AML-193 (cell line): ENCODE measurements around the gene CPTP.

Experiments used
- DNase-seq, 2 experiments: peaks; one replicate each; lab custom pipeline; 2025; lab: John Stamatoyannopoulos, UW

Gene CPTP

DNA sequence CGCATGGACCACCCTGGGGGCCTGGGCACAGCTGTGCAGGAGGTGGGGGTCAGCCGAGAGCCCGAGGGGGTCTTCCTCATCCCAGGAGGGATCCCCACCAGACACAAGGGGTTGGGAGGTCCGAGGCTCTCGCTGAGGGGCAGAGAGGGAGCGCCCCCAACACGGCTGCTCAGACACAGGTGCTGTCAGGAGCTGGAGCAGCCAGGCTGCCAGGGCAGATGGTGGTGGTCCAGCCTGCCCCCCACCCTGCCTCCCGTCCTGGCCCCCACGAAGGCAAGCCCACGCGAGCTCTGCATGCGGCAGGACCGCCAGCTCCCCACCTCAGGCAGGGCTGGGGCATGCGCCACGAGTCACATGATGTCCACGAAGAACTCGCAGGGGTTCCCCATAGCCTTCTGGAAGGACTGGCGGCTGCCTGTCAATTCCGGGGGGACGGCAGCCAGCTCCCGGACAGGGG, 11.2 kb downstream of the CPTP start:
- no peak for DNase-seq

- no peak for DNase-seq
Measured at GRCh38 chr1:1336446-1336845, 11.8 kb downstream of the CPTP start.

DNA sequence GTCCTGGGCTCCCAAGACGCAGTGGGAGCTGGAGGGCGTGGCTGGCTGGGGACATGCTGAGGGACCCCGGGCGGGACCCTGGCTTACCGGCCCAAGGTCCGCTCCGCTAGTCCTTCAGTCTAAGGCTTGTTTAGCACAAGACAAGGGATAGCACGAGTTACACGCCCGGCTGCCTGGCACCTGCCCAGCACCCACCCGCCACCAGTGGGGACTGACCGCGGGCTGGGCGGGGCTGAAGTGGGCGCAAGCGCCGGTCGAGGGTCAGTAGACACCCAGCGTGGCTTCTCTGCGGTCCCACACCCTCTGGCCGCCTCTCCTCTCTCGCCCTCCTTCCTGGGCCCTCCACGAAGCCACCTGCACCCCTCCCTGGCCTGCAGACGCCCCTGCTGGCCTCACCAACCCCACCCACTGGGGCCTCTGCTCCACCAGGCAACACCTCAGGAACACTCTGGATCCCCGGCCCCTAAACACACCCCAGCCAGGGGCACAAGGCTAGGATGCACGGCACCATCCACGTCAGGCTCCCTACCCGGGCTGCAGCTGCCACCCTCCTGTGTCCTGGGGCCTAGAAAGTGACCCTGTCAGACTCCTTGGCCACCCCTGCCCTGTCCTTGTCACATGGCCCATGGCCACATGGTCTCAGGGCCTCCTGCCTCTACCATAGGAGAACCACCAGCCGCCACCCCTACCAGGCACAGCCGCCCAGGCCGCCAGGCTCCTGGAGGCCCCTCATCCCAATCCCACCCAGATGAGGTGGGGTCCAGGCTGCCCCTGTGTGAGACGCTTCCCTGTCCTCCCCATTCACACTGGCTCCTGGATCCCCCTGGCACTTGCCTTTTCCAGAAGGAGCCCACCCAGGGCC, 12.6 kb downstream of the CPTP start:
- DNase-seq = no peak

DNA sequence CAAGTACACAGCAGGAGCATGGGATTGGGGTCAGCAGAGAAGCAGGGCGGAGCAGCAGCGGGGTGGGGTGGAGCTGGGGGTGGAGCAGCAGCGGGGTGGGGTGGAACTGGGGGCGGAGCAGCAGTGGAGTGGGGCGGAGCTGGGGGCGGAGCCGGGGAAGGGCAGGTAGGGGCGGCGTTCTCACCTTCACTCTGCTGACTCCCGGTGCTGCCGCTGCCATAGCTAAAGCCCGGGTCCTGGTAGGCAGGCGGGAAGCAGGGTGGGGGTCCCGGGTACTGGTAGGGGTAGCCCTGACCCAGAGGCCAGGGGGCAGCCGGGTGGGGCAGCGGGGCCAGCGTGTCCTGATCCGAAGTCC, 13.2 kb downstream of the CPTP start:
- no peak for DNase-seq

DNA sequence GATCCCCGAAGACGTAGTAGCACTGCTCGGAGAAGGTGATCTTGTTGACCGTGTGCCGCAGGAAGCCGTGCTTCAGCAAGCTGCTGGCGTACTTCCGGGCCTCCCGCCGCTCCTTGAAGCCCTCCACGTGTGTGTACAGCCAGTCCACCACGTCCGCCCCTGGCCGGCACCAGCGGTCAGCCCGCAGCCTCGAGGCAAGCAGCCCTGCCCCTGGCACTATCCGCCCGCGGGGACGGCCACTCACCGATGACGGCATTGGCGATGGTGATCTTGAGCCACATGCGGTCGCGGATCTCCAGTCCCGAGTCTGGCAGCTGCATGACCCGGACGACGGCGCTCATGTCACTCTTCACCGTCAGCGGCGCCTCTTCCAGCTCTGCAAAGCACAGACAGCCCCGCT, 13.7 kb downstream of the CPTP start:
- no peak for DNase-seq

DNA sequence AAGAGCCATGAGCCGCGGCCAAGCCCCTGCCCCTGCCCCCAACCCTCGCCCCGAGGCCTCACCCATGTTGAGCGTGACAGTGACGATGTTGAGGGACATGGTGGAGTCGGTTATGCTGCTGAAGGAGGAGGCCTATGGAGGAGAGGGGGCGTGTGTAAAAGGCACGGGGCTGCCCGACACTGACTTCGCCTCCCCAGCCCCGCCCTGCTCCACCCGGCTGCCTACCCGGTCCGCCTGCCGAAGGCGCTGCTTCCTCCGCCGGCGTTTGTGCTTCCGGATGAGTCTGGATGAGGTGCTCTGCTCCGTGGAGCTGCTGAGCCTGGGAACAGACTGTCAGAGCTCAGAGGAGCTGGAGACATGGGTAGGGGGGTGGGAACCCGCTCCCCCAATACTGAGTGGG, 15.6 kb downstream of the CPTP start:
- DNase-seq = no peak

DNA sequence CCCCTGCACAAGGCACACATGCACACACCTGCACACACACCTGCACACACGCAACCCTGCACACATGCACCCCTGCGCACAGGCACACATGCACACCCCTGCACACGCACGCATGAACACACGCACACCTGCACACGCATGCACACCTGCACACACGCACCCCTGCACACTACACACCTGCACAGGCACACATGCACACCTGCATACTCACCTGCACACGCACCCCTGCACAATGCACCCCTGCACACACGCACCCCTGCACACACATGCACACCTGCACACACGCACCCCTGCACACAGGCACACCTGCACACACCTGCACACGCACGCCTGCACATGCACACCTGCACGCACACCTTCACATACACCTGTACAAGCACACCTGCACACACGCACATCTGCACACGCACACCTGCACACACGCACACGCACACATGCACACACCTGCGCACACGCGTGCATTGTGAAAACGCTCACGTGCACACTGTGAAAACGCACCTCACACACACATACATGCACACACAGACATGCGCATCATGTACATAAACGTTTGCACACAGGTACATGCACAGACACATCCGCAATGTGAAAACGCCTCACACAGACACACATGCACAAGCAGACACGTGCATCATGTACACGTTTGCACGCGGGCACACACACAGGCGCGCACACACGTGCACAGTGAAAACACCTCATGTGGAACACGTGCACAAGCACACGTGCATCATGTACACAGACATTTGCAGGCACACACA, 16.4 kb downstream of the CPTP start:
- no peak for DNase-seq

DNA sequence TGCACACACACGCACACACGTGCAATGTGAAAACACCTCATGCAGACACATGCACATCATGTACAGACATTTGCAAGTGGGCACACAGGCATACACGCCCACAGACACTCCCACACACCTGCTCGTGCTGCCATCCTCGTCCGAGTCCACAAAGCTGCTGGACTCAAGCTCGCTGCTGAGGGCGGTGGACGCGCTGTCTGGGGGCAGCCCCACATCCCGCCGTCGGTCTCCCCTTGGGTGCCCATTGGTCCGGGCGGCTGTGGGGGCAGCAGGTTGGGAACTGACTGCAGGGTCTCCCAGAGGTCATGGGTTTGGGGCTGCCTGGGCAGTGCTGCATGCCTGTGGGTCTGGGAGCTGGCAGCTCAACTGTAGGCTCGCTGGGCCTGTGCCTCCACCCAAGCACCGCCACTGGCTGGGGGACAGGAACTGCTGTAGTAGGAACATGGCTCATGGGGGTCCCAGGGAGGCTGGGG, 17.0 kb downstream of the CPTP start:
- DNase-seq = no peak

DNA sequence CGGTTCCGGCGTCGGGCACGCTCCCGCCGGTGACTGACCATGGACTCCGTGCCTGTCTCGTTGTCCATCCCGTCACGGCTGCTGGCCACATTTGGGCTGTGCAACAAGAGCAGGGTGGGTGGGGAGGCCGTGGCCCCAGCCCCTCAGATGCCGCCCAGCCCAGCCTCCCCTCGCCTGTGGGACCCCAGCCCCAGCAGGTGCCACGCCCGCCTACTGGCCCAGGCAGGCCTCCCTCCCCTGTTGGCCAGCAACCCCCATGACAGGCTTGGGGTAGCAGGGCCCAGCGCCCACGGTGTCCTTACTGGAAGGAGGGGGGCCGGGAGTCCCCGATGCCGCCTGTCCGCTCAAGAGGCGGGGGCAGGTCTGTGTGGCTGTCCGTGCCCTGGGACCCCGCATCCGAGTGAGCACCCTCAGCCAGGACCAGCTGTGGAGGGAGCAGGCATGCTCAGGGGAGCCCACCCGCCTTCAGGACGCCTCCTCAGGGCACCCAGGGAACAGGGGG, 17.5 kb downstream of the CPTP start:
- DNase-seq = no peak

DNA sequence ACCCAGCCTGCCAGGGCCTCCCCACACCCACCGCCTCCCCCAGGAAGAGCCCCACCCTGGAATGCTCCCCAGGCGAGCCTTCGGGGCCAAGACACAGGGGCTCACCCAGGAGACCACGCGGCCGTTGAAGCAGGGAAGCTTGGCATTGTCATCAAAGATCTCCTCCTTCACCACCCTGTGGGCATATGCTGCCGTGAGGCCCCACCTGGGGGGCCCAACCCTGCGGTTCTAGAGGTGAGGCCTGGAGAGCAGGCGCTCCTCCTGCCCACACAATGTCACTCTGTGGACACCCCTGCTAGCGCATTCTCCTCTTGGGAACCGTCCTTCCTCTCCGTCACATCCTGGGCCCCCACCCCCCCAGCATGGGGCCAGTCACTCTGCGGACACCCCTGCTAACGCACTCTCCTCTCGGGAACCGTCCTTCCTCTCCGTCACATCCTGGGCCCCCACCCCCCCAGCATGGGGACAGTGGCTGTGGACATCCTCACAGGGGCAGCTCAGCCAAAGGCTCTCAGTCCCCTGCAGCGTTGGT, 18.0 kb downstream of the CPTP start:
- DNase-seq = no peak

DNA sequence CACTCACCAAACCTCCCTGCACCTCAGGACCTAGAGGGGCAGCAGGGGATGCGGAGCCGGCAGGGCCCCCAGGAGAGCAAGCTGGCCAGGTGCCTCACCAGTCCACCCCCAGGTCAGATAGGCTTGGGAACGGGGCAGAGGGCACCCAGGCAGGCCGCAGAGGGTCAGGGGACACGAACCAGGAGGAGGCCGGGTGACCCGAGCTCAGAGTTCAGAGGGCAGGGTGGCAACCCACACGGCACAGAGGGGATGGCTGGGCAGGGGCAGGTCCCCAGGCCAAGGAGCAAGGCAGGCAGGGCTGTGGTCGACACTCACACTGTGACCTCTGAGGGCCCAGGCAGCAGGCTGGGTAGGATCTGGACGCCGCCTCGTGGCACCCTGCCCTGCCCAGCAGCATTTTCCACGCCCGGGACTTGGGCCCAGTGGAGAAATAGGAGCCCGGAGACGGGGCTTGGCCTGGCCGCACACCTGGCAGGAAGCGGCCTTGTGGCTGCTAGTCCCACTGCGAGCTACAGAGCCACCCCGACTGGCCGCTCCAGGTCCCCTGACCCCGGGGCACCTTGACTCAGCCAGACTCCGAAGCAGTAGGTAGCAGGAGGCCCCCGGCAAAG, 19.3 kb downstream of the CPTP start:
- no peak for DNase-seq

DNA sequence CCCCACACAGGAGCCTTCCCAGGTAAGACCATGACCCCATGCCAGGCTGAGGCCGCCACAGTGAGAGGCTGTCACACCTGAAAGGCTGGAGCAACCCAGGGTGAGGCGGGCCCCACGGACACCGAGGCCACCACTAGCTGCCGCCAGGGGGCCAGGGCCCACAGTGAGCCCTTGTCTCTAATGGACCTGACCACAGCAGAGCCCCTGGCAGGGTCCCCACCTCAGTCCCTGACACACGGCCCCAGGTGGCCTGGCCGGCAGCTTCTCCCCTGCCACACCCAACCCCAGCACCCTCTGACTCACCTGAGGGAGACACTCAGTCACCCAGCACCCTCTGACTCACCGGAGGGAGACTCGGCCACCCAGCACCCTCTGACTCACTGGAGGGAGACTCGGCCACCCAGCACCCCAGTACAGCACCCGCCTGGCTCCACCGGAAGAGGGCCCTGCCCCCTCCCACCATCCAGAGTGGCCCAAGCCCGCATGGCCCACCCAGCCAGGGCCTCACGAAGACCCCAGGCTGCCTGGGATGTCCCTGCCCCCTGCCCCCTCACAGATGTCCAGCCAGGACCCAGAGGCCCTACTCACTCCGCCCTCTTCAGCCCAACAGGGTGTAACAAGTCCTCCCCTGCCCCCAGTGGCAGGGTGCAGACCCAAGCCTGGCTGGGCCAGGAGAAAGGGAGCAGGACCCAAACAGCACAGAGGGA, 20.2 kb downstream of the CPTP start:
- DNase-seq = no peak

DNA sequence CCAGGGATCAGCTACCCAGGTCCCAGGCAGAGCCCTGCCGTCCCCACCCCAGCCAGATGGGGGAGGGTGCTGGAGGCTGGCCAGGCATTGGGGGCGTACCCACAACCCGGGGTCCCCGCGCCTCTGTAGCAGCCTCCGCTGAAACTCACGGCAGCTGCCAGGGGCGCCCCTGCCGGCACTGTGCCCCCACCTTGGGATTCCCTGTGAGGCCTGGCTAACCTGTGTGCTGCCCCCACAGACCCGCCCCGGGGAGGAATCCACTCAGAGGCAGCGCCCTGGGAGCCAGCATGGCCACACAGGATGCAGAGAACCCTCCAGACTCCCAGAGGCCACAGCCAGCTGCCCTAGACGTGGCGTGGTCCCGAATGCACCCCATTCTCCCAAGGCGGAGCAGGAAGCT, 20.8 kb downstream of the CPTP start:
- DNase-seq = no peak

DNA sequence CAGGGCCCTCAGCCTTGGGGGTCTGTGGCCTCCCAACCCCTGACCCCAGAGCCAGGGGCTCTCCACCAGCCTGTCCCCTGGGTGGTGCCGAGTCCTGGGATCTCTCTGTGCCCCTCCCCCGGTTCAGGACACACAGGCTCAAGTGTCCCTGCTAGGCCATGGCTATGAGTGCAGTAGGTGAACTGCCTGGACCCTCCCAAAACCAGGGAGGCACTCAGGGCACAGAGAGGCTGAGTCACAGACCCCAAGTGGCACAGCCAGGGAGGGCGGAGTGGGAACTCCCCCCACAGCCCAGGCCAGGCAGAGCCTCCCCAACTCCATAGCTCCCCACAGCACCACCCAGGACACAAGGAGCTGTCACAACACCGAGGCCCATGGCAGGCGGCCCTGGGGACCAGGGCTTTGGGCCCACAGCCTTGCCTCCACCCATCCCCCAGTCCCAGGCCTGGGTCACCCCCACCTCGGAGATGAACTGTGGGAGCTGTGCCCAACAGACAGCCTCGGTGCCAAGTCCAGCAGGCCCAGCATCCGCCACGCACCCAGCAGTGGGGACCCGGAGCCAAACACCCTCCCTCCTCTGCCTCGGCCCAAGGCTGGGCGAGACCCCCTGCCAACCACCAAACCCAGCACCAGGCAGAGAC, 21.4 kb downstream of the CPTP start:
- no peak for DNase-seq

GRCh38 chr1:1346501-1346890, 21.9 kb downstream of the CPTP start:
- no peak for DNase-seq

GRCh38 chr1:1347026-1347595, 22.5 kb downstream of the CPTP start:
- DNase-seq = no peak

- no peak for DNase-seq
Measured at GRCh38 chr1:1347663-1348419, 23.2 kb downstream of the CPTP start.

- DNase-seq = no peak
Measured at GRCh38 chr1:1348420-1349255, 24.0 kb downstream of the CPTP start.
